H1 (cell line): ENCODE measurements around the gene OPHN1. TPM values are rescaled to one million over a fixed set of nuclear protein-coding genes. Genes with fewer than 3 reads are reported as not detected.

ENCODE experiments used
- ATF3 ChIP-seq: IDR thresholded peaks from 2 replicates; pipeline ENCODE4 v1.6.1; 2011; ENCODE audit warnings: low read depth, mild to moderate bottlenecking, low read length; ENCODE audit not compliant: insufficient read depth
- BCL11A ChIP-seq, 2 experiments: IDR thresholded peaks; one replicate each; pipeline ENCODE4 v1.6.1; 2011; ENCODE audit warnings: low read depth in 2 of 2, low read length in 2 of 2, mild to moderate bottlenecking in 2 of 2
- CHD7 ChIP-seq: fragments of 300-600 bp; sonication (generic); IDR thresholded peaks from 2 replicates; pipeline ENCODE4 v1.7.1; 2012; ENCODE audit warnings: low read length, moderate library complexity, mild to moderate bottlenecking, inconsistent platforms; ENCODE audit not compliant: insufficient replicate concordance
- JUN ChIP-seq: IDR thresholded peaks from 2 replicates; pipeline ENCODE4 v1.6.1; 2011; ENCODE audit warnings: low read depth, mild to moderate bottlenecking, improper control_type of control experiment, low read length
- JUND ChIP-seq: IDR thresholded peaks from 2 replicates; pipeline ENCODE4 v1.6.1; 2011; ENCODE audit warnings: mild to moderate bottlenecking, improper control_type of control experiment, low read length
- TBP ChIP-seq: IDR thresholded peaks from 2 replicates; pipeline ENCODE4 v1.6.1; 2011; ENCODE audit warnings: low read depth, low read length, improper control_type of control experiment
- polyA plus RNA-seq, 7 experiments: library from polyadenylated mRNA; depleted of rRNA in 3 of 7; stranded (reverse) in 5 of 7; unstranded in 2 of 7; fragments of >200 nt in 5 of 7; fragments of 200-250 nt in 2 of 7; gene quantifications; 1 replicate in 5 of 7; 2 replicates in 1 of 7; 4 replicates in 1 of 7; pipeline versions ENCODE4 v1.2.1 to v1.2.3, GENCODE V29; 2011 to 2013; ENCODE audit warnings: missing spikeins in 2 of 7, mixed read lengths in 2 of 7
- total RNA-seq: library from RNA; stranded (reverse); fragmentation: NEBNext Ultra II Directional; extraction: Animal tissue kit (Norgen Biotek cat#: 25700); gene quantifications from 2 replicates; pipeline ENCODE4 v1.2.1, GENCODE V29; 2021

Gene OPHN1
- total and polyA plus RNA-seq, 2 of the 8 experiments (the other 6 are each of a cell fraction or from before 2014, with no cell fraction given): 1.2 to 3.5 TPM

- TF ChIP-seq CHD7 (no peak), JUND (no peak), ATF3 (no peak), BCL11A (IDR thresholded peaks at IDR 0.05; ENCODE audit: low read depth in 2 of 2, low read length in 2 of 2) (no peak), JUN (no peak), TBP (no peak)
These were observed 140.8 kb downstream of the OPHN1 start (continued) for GRCh38 chrX:68292471-68292870.
